Measurements from ENCODE around the gene LGR6. TPM values are rescaled to one million over a fixed set of nuclear protein-coding genes. Genes with fewer than 3 reads are reported as not detected.

The LGR6 gene
- polyA plus RNA-seq, 3 donors = not detected

- Histone ChIP-seq H3K79me2 (ENCODE audit: insufficient read depth, low read length) (no peaks in the 10 kb centered on the region), H3K9me3 (replicated peaks in 1 of 2; ENCODE audit: control insufficient read depth in 1 of 2, insufficient read depth in 1 of 2, low read length in 2 of 2) (no peaks in the 10 kb centered on the region), H3K36me3 (replicated peaks in 1 of 2; ENCODE audit: control insufficient read depth in 1 of 2, insufficient read depth in 2 of 2, low read length in 2 of 2) (no peaks in the 10 kb centered on the region), H4K20me1 (ENCODE audit: insufficient read depth, low read length) (no peaks in the 10 kb centered on the region), H3K27me3 (ENCODE audit: control insufficient read depth in 2 of 2, insufficient read depth in 2 of 2, low read length in 2 of 2) (peaks cover 18 to 45% of the 10 kb centered on the region in 2 donors), H3K4me3 (replicated peaks in 1 of 3; ENCODE audit: low read depth in 2 of 3, low read length in 3 of 3) (no peak overlapping the region), H3K4me1 (ENCODE audit: control insufficient read depth in 1 of 2, insufficient read depth in 2 of 2, low read length in 2 of 2) (no peaks in the 10 kb centered on the region), H2AFZ (ENCODE audit: insufficient read depth, low read depth, low read length, poor library complexity, severe bottlenecking) (no peak overlapping the region), H3K27ac (ENCODE audit: low read depth in 1 of 2, low read length in 2 of 2) (no peak overlapping the region), H3K9ac (ENCODE audit: insufficient read depth, low read length, poor library complexity, severe bottlenecking) (no peak overlapping the region), H3K4me2 (replicated peaks; ENCODE audit: extremely low read depth, low read length, poor library complexity, severe bottlenecking) (no peak overlapping the region)
- no peak for TF ChIP-seq CTCF (IDR thresholded peaks at IDR 0.05)
- no peak overlapping the region for H3K4me3 Mint-ChIP-seq
- peaks cover 5% of the 10 kb centered on the region for H3K4me1 Mint-ChIP-seq
- H3K9me3 Mint-ChIP-seq = peaks cover 0 to 5% (median 0%) of the 10 kb centered on the region in 7 donors
- intact Hi-C loops (cut with micrococcal nuclease) = no loop called here
- H3K27ac Mint-ChIP-seq = no peak overlapping the region
- WGBS (ENCODE audit: insufficient coverage) = 100% methylated on average over 3 of the region's 7 CpGs
- peaks cover 49 to 67% (median 57%) of the 10 kb centered on the region in 3 donors for H3K27me3 Mint-ChIP-seq (ENCODE audit: low read depth in 3 of 3)
- H3K36me3 Mint-ChIP-seq = peaks cover 0 to 1% of the 10 kb centered on the region in 2 donors
- no peak for DNase-seq
Observed at GRCh38 chr1:202197653-202198365, 4.2 kb downstream of the LGR6 start.

- H3K27me3 ChIP-seq (ENCODE audit: control insufficient read depth in 2 of 2, insufficient read depth in 2 of 2, low read length in 2 of 2) = peaks cover 15 to 39% of the 10 kb centered on the region in 2 donors
- H3K27ac Mint-ChIP-seq = no peak overlapping the region
- H4K20me1 ChIP-seq (ENCODE audit: insufficient read depth, low read length) = no peaks in the 10 kb centered on the region
- no peak overlapping the region for H3K4me2 ChIP-seq (replicated peaks; ENCODE audit: extremely low read depth, low read length, poor library complexity, severe bottlenecking)
- no peak overlapping the region for H3K4me3 ChIP-seq (replicated peaks in 1 of 3; ENCODE audit: low read depth in 2 of 3, low read length in 3 of 3)
- H3K79me2 ChIP-seq (ENCODE audit: insufficient read depth, low read length) = no peaks in the 10 kb centered on the region
- DNase-seq = no peak
- no peak overlapping the region for H2AFZ ChIP-seq (ENCODE audit: insufficient read depth, low read depth, low read length, poor library complexity, severe bottlenecking)
- no peaks in the 10 kb centered on the region for H3K4me1 ChIP-seq (ENCODE audit: control insufficient read depth in 1 of 2, insufficient read depth in 2 of 2, low read length in 2 of 2)
- H3K4me1 Mint-ChIP-seq = peaks cover 5% of the 10 kb centered on the region
- no peaks in the 10 kb centered on the region for H3K36me3 ChIP-seq (replicated peaks in 1 of 2; ENCODE audit: control insufficient read depth in 1 of 2, insufficient read depth in 2 of 2, low read length in 2 of 2)
- peaks cover 0 to 4% (median 0%) of the 10 kb centered on the region in 7 donors for H3K9me3 Mint-ChIP-seq
- intact Hi-C loops (cut with micrococcal nuclease) = no loop called here
- H3K4me3 Mint-ChIP-seq = peak overlapping the region in 1 of 2 donors; percentile 2
- TF ChIP-seq CTCF (IDR thresholded peaks at IDR 0.05) = no peak
- no peak overlapping the region for H3K9ac ChIP-seq (ENCODE audit: insufficient read depth, low read length, poor library complexity, severe bottlenecking)
- H3K27ac ChIP-seq (ENCODE audit: low read depth in 1 of 2, low read length in 2 of 2) = no peak overlapping the region
- H3K9me3 ChIP-seq (replicated peaks in 1 of 2; ENCODE audit: control insufficient read depth in 1 of 2, insufficient read depth in 1 of 2, low read length in 2 of 2) = no peaks in the 10 kb centered on the region
- peaks cover 0 to 1% of the 10 kb centered on the region in 2 donors for H3K36me3 Mint-ChIP-seq
- WGBS (ENCODE audit: insufficient coverage) = 91% methylated on average over 1 of the region's 1 CpG
- H3K27me3 Mint-ChIP-seq (ENCODE audit: low read depth in 3 of 3) = peaks cover 44 to 62% (median 54%) of the 10 kb centered on the region in 3 donors
Observed at GRCh38 chr1:202198366-202198724, 4.7 kb downstream of the LGR6 start.
